Mononuclear cell (primary cell): ENCODE data around the gene SMG6. TPM values are rescaled to one million over a fixed set of nuclear protein-coding genes. Genes with fewer than 3 reads are reported as not detected.

ENCODE experiments used
- H3K27me3 ChIP-seq: 2 replicates; pipeline ENCODE4 v1.6.0; 2011; ENCODE audit warnings: low read length, control low read depth; ENCODE audit not compliant: insufficient read depth
- H3K4me1 ChIP-seq: 2 replicates; pipeline ENCODE4 v1.5.1; 2011; ENCODE audit warnings: mild to moderate bottlenecking, low read length, control low read depth; ENCODE audit not compliant: insufficient read depth
- H3K4me3 ChIP-seq: 2 replicates; pipeline ENCODE4 v1.5.1; 2011; ENCODE audit warnings: mild to moderate bottlenecking, low read length, moderate library complexity
- H3K9me3 ChIP-seq: 2 replicates; pipeline ENCODE4 v1.5.1; 2011; ENCODE audit warnings: low read depth, mild to moderate bottlenecking, control low read depth, low read length
- total RNA-seq: library from RNA; depleted of rRNA; stranded (reverse); fragments of >200 nt; gene quantifications from one replicate; pipeline ENCODE4 v1.2.3, GENCODE V29; 2012

The SMG6 gene
- total RNA-seq, 1 donor, result 21.8 TPM

DNA sequence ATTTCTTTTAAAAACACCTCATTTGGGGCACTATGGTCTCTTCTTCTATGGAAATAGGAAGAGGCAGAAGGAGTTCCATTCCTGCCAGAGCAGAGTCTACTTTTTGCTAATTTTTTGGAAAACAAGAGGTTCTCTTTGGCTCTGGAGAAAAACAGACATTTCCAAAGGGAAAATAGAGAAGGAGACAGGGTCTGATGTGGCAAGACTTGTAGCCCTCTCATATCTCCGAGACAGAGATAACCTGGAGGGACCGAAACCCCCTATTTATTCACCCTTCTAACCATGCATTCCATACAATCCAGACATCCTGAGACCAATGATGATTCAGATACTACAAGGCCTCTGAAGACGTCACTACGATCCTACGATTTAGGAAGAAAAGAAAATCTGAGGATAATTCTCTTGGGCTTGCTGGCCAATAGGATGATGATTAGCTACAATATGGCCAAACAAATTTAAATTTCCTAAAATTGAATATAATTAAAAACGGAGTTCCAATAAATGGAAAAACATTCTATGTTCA, 178.5 kb downstream of the SMG6 start:
- Histone ChIP-seq H3K4me1 (peaks cover 47% of the 10 kb centered on the region), H3K4me3 (no peak overlapping the region), H3K9me3 (no peaks in the 10 kb centered on the region), H3K27me3 (no peaks in the 10 kb centered on the region)

DNA sequence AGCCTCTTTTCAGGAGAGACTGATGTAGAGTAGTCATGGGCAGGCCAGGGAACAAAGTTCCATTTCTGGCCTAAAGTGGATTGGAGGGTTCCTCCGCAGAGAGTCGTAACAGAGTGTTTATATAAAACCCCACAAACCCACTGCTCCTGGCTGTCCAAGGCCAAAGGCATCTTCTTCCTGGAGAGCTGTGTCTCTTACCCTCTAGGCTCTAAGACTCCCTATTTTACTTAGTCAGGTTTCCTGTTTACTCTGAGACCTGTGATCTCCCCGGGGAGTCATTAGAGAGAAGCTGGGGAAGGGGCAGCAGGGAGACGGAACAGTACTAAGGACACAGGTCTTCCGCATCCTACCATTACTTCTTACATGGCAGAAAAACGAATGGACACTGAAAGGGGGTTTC, 179.2 kb downstream of the SMG6 start:
- H3K4me3 ChIP-seq, result no peak overlapping the region

DNA sequence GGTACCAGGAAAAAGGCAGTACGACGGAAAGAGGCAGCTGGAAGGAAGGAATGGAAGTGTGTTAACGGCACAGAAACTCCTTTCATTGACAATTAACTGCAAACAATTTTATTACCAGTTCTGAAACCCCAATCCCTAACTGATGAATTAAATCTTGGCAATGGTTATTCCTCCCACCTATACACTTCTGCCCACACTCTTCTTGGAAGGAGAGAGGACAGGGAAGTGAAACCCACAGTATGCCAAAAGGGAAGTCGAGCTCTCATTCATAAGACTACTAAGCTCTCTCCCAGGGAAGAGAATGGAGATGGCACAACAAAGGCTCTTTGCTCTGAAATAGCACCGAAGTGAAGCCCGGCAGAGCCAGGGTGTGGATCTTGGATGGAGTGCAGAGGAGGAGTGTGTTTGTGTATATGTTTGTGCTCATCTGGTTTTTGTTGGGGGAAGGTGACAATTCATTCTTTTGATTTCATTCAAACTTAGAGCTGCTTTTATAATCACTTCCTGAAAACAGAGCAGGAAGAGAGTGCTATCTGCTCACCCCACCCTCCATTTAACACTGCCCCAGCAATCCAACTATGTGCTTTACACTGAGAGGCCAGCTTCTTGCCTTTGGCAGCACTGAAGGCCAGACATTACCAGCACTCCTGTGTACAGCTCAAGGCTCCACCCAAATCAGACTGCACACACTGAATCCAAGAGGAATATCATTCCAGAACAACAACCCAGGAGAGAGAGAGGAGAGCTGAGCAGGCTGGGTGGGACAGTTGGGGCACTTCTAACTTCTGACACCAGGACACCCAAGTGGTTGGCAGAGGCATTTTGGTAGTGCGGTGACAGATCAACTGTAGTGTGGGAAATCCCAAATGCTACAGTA, 180.0 kb downstream of the SMG6 start:
- Histone ChIP-seq H3K27me3 (no peaks in the 10 kb centered on the region), H3K4me3 (no peak overlapping the region), H3K4me1 (peaks cover 47% of the 10 kb centered on the region), H3K9me3 (no peaks in the 10 kb centered on the region)

More for the DNA sequence above, 179.2 kb downstream of the SMG6 start:
- Histone ChIP-seq H3K4me1 (peaks cover 47% of the 10 kb centered on the region), H3K9me3 (no peaks in the 10 kb centered on the region), H3K27me3 (no peaks in the 10 kb centered on the region)

DNA sequence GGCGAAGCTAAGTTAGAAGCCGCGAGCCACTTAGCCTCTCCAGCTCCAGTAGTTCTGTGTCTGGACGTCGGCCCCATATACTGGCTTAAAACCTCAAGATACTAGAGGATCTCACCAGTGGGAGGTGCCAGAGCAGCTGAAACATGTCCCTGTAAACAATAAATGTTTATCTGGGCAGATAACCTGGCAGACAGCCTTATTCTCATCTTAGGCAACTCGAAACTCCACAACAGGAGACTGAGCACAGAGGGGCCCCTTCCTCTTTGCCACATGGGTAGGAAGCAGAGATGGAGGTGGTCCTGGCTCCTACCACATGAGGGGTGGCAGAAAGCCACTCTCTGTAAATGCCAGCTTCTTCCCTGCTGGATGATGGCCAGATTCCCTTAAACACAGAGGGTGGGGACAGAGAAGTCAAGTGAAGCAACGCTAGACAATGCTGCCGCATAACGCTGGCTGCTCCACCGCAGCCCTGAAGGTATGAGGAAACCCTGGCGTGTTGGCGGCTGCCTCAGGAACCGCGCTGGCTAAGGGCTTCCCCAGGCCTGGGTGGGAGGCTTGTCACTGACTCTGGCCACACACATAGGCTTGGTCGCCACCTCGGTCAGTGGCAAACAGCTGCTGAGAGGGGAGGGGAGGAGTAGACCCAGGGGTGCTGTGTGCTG, 180.8 kb downstream of the SMG6 start:
- no peak overlapping the region for H3K4me3 ChIP-seq
- H3K4me1 ChIP-seq, result peaks cover 47% of the 10 kb centered on the region
- no peaks in the 10 kb centered on the region for H3K27me3 ChIP-seq
- H3K9me3 ChIP-seq, result no peaks in the 10 kb centered on the region

- H3K4me3 ChIP-seq, result no peak overlapping the region
- H3K27me3 ChIP-seq, result no peaks in the 10 kb centered on the region
- peaks cover 47% of the 10 kb centered on the region for H3K4me1 ChIP-seq
- H3K9me3 ChIP-seq, result no peaks in the 10 kb centered on the region
These were observed 182.8 kb downstream of the SMG6 start for GRCh38 chr17:2120586-2121335.

DNA sequence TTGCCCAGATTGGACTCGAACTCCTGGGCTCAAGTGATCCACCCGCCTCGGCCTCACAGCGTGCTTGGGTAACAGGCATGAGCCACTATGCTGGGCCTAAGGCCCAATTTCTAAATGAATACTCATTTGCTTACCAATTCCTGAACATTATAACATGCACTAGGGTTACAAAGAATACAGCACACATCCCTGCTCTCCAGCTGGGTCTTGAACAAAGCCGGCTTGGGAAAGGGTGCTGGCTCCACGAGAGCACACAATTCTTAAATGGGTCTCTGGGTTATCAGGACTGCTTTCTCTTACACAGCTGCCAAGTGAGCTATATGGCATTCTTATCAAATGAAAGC, 190.3 kb downstream of the SMG6 start:
- no peaks in the 10 kb centered on the region for H3K4me1 ChIP-seq
- H3K4me3 ChIP-seq, result no peak overlapping the region
- H3K27me3 ChIP-seq, result no peaks in the 10 kb centered on the region
- H3K9me3 ChIP-seq, result no peaks in the 10 kb centered on the region

- Histone ChIP-seq H3K4me3 (no peak overlapping the region), H3K9me3 (no peaks in the 10 kb centered on the region), H3K27me3 (no peaks in the 10 kb centered on the region), H3K4me1 (no peaks in the 10 kb centered on the region)
These were observed 191.9 kb downstream of the SMG6 start for GRCh38 chr17:2111691-2112090.

- H3K9me3 ChIP-seq, result no peaks in the 10 kb centered on the region
- H3K4me3 ChIP-seq, result no peak overlapping the region
- no peaks in the 10 kb centered on the region for H3K4me1 ChIP-seq
- H3K27me3 ChIP-seq, result no peaks in the 10 kb centered on the region
These were observed 193.1 kb downstream of the SMG6 start for GRCh38 chr17:2110436-2110835.

GRCh38 chr17:2108170-2108569, 195.4 kb downstream of the SMG6 start:
- Histone ChIP-seq H3K27me3 (no peaks in the 10 kb centered on the region), H3K4me1 (no peaks in the 10 kb centered on the region), H3K9me3 (no peaks in the 10 kb centered on the region), H3K4me3 (no peak overlapping the region)

GRCh38 chr17:2107506-2107905, 196.1 kb downstream of the SMG6 start:
- Histone ChIP-seq H3K4me1 (no peaks in the 10 kb centered on the region), H3K4me3 (no peak overlapping the region), H3K27me3 (no peaks in the 10 kb centered on the region), H3K9me3 (no peaks in the 10 kb centered on the region)

DNA sequence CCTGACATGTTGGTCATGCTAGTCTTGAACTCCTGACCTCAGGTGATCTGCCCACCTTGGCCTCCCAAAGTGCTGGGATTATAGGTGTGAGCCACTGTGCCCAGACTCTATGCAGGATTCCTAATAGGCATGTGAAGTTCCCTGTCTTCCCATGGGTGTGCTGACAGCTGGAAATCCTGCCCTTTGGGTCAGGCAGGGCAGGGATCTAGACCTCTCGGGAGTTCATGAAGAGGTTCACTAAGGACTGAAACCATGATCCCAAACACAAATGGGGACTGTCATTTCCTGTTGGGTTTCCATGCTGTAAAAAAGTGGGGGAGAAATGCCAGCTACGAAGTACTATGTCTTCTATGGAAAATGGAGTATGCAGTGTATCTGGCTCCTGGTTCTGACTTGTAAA, 196.5 kb downstream of the SMG6 start:
- H3K9me3 ChIP-seq, result no peaks in the 10 kb centered on the region
- H3K27me3 ChIP-seq, result no peaks in the 10 kb centered on the region
- H3K4me3 ChIP-seq, result no peak overlapping the region
- H3K4me1 ChIP-seq, result no peaks in the 10 kb centered on the region

- no peak overlapping the region for H3K4me3 ChIP-seq
These were observed 197.2 kb downstream of the SMG6 start for GRCh38 chr17:2106308-2106955.

DNA sequence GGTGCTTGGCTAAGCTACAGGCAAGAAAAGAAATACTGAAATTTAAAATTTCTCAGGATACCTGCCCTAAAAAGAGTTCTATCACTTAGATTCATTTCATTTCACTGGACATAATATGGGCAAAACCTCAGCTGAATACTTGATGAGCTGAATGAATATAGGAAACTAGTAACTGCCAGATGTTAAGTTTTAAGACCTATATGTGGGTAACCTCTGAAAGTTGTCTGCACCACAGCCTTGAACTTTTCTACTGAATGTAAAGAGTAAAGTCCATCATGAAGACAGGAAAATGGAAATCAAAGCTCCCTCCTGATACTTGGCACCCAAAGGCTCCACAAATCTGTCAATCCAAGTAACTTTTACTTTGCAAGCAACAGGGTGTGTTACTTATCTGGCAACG, 197.9 kb downstream of the SMG6 start:
- no peak overlapping the region for H3K4me3 ChIP-seq
- H3K4me1 ChIP-seq, result peaks cover 14% of the 10 kb centered on the region
- no peaks in the 10 kb centered on the region for H3K27me3 ChIP-seq
- H3K9me3 ChIP-seq, result no peaks in the 10 kb centered on the region

More at GRCh38 chr17:2106308-2106955, 197.2 kb downstream of the SMG6 start:
- no peaks in the 10 kb centered on the region for H3K27me3 ChIP-seq
- no peaks in the 10 kb centered on the region for H3K9me3 ChIP-seq
- peaks cover 6% of the 10 kb centered on the region for H3K4me1 ChIP-seq

DNA sequence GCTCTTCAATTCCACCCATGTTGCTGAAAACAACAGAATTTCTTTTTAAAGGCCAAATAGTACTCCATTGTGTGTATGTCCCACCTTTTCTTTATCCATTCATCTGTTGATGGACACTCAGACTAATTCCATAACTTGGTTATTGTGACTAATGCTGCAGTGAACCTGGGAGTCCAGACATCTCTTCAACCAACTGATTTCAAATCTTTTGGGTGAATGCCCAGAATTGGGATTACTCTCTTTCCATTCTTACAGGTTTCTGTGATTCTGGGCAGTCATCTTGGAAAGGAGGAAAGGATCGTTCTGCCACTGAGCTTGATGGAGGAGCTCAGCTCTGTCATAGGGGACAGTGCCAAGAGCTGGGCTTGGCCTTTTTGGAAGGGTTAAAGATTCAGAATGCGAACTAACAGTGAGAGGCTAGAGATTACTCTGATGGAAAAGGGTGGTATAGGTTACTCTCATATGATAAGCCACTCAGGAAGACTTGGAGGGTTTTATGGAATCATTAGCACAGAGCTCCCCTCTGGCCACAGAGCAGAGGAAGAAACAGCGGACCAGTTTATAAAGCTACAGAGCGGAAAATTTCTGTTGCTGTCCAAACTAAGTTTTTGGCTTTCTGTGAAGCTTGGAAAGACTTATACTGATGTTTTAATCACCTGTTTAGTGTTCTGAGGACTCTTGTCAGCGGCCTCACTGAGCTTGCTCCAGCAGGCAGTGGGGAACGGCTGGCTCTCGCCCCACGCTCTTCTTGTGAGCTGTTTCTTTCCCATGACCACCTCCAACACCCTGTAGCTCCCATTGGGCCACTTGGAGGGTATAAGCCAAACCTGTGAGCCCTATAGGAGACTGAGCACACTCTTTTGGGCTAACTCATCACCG, 200.4 kb downstream of the SMG6 start:
- Histone ChIP-seq H3K4me1 (peaks cover 14% of the 10 kb centered on the region), H3K4me3 (no peak overlapping the region), H3K9me3 (no peaks in the 10 kb centered on the region), H3K27me3 (no peaks in the 10 kb centered on the region)
